Activated naive CD4-positive, alpha-beta T cell treated with anti-CD3 and anti-CD28 coated beads, Interleukin-2, amount 50 U/mL, for 72 hours (primary cell): ENCODE data around the gene NT5C2. TPM values are rescaled to one million over a fixed set of nuclear protein-coding genes. Genes with fewer than 3 reads are reported as not detected.
"Not testable (repeated sequence)": the region's sequence is repeated elsewhere in the genome, so short reads cannot be mapped to it uniquely, and the experiment has no call there.

Source experiments
- ATAC-seq, 2 donors: fragments of 150-1000 bp; cut with Tn5 transposase; 2 replicates each; pipeline ENCODE4 v1.10.0; 2021; ENCODE audit warnings: mild to moderate bottlenecking in 2 of 2, moderate library complexity in 2 of 2
- DNase-seq, 2 donors: peaks; one replicate each; pipeline ENCODE4 v3.0.0; 2021 to 2022; ENCODE audit warnings: low spot score in 2 of 2
- H3K27ac Mint-ChIP-seq, 2 donors: one replicate each; pipeline ENCODE4 v1.8.0; 2022; ENCODE audit warnings: mild to moderate bottlenecking in 2 of 2, mixed read lengths in 2 of 2
- H3K36me3 Mint-ChIP-seq, 2 donors: one replicate each; pipeline ENCODE4 v1.8.0; 2022; ENCODE audit warnings: mixed read lengths in 2 of 2
- H3K9me3 Mint-ChIP-seq, 2 donors: one replicate each; pipeline ENCODE4 v1.8.0; 2022; ENCODE audit warnings: mixed read lengths in 2 of 2
- total RNA-seq, 2 donors: library from RNA; stranded (reverse); gene quantifications; one replicate each; pipeline ENCODE4 v1.2.3, GENCODE V29; 2022

NT5C2 gene
- total RNA-seq, 2 donors from 2014 or later = 42.0 to 46.5 TPM

GRCh38 chr10:103206715-103207114, 13.6 kb upstream of the NT5C2 start:
- not testable (repeated sequence) for H3K36me3 Mint-ChIP-seq, H3K9me3 Mint-ChIP-seq

DNA sequence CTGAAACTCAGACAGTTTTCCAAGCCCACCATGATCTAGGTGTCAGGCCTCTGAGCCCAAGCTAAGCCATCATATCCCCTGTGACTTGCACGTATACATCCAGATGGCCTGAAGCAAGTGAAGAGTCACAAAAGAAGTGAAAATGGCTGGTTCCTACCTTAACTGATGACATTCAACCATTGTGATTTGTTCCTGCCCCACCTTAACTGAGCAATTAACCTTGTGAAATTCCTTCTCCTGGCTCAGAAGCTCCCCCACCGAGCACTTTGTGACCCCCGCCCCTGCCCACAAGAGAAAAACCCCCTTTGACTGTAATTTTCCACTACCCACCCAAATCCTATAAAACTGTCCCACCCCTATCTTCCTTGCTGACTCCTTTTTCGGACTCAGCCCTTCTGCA, 12.3 kb upstream of the NT5C2 start:
- ATAC-seq, H3K36me3 Mint-ChIP-seq, H3K27ac Mint-ChIP-seq, H3K9me3 Mint-ChIP-seq, DNase-seq: not testable (repeated sequence)

More at GRCh38 chr10:103206715-103207114, 13.6 kb upstream of the NT5C2 start:
- H3K27ac Mint-ChIP-seq, ATAC-seq, DNase-seq: not testable (repeated sequence)

DNA sequence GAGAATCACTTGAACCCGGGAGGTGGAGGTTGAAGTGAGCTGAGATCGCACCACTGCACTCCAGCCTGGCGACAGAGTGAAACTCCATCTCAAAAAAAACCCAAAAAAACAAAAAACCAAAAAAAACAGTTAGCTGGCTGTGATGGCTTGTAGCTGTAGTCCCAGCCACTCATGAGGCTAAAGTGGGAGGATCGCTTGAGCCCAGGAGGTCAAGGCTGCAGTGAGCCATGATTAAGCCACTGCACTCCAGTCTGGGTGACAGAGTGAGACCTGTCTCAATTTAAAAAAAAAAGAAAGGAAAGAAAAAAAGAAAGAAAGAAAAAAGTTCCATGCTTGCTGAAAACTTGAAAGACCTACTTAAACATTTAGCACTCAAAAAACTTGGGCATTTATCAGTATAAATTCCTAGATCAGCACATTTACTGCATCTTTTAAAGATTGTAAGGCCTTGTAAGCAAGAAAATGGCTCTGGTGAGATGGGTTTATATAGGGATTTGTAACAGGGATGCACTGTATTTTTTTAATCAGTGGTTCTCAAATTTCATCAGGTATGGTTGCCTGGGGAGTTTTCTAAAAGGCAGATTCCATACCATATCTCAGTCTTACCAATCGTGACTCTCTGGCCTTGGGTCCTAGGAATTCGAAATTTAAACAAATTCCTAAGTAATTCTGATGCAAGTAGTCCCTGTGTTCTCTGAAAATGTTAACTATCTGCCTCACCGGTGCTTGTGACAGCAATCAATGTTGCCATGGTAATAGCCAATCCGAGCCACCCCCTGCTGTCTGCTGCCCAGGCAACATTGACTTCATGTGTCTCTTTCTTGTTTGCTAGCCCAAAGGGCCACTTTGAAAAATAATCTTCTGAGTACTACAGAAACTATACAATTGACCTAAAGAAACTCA, 11.5 kb upstream of the NT5C2 start:
- H3K36me3 Mint-ChIP-seq = no peaks in the 10 kb centered on the region
- H3K9me3 Mint-ChIP-seq = no peaks in the 10 kb centered on the region
- no peak overlapping the region for H3K27ac Mint-ChIP-seq
- ATAC-seq (no peak), DNase-seq (no peak)

DNA sequence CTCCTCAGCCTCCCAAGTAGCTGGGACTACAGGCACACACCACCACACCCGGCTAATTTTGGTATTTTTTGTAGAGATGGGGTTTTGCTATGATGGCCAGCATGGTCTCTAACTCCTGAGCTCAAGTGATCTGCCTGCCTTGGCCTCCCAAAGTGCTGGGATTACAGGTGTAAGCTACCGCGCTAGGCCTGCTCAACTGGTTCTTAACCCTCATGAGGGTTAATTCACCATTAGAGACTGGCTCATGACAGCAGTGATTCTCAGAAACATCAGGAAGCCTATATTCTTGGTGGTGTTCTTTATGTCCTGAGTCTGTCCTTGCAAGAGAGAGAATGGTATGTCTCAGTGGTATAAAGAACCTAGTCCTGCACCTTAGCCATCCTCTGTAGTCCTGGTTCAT, 10.4 kb upstream of the NT5C2 start:
- ATAC-seq (no peak), DNase-seq (no peak)
- H3K36me3 Mint-ChIP-seq = no peaks in the 10 kb centered on the region
- H3K27ac Mint-ChIP-seq = no peak overlapping the region
- H3K9me3 Mint-ChIP-seq = no peaks in the 10 kb centered on the region

DNA sequence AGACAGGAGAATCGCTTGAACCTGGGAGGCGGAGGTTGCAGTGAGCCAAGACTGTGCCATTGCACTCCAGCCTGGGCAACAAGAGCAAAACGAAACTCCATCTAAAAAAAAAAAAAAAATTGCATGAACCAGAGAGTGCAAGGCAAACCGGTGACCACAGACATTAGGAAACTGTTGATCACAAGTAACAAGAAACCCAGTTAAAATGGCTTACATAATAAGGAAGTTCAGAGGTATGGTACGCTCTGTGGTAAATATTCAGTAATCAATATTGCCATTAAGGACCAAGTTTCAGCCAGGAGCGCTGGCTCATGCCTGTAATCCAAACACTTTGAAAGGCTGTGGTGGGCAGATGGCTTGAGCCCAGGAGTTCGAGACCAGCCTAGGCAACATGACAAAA, 9.2 kb upstream of the NT5C2 start:
- no peak for DNase-seq
- no peak overlapping the region for H3K27ac Mint-ChIP-seq
- H3K9me3 Mint-ChIP-seq = no peaks in the 10 kb centered on the region
- no peak for ATAC-seq
- H3K36me3 Mint-ChIP-seq = no peaks in the 10 kb centered on the region

DNA sequence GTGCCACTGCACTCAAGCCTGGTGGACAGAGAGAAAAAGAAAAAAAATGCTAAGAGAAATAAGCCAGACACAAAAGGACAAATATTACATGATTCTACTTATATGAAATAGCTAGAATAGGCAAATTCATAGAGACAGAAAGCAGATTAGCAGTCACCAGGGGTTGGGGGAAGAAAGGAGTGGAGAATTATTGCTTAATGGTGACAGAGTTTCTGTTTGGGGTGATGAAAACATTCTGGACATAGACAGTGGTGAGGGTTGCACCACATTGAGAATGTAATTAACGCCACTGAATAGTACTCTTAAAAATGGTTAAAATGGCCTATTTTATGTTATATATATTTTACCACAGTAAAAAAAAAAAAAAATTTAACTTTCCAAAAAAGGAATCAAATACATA, 6.4 kb upstream of the NT5C2 start:
- no peaks in the 10 kb centered on the region for H3K9me3 Mint-ChIP-seq
- ATAC-seq (no peak), DNase-seq (no peak)
- H3K36me3 Mint-ChIP-seq = no peaks in the 10 kb centered on the region
- no peak overlapping the region for H3K27ac Mint-ChIP-seq

- Mint-ChIP-seq H3K27ac (no peak overlapping the region), H3K9me3 (no peaks in the 10 kb centered on the region), H3K36me3 (peaks cover 0 to under 1% of the 10 kb centered on the region in 2 donors)
- ATAC-seq (no peak), DNase-seq (no peak)
Observed at GRCh38 chr10:103198648-103199047, 5.6 kb upstream of the NT5C2 start.

GRCh38 chr10:103197903-103198302, 4.8 kb upstream of the NT5C2 start:
- Mint-ChIP-seq H3K36me3 (peaks cover 0 to 5% of the 10 kb centered on the region in 2 donors), H3K9me3 (no peaks in the 10 kb centered on the region), H3K27ac (peak overlapping the region in 1 of 2 donors; percentile 88)
- ATAC-seq (no peak), DNase-seq (no peak)

- Mint-ChIP-seq H3K27ac (peak overlapping the region in 1 of 2 donors; percentile 88), H3K9me3 (no peaks in the 10 kb centered on the region), H3K36me3 (peaks cover 5 to 11% of the 10 kb centered on the region in 2 donors)
- DNase-seq = peak in 1 of 2 donors; percentile 69
- ATAC-seq = peak; percentile 23 to 80
Observed at GRCh38 chr10:103197174-103197573, 4.1 kb upstream of the NT5C2 start.

DNA sequence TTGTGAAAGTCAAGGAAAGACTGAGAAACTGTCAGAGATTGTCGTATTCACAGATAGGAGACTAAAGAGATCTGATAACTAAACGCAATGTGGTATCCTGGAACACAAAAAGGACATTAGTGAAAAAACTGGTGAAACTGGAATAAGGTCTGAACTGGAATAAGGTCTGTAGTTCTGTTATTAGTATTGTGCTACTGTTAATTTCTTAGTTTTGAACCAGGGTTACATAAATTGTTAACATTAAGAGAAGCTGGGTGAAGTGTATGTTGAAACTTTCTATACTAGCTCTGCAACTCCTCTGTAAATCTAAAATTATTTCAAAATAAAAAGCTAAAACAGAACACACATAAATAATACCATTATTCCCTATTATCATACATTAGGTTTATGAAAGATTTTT, 3.4 kb upstream of the NT5C2 start:
- no peak for ATAC-seq
- H3K36me3 Mint-ChIP-seq = peaks cover 9 to 17% of the 10 kb centered on the region in 2 donors
- DNase-seq = no peak
- H3K27ac Mint-ChIP-seq = no peak overlapping the region
- no peaks in the 10 kb centered on the region for H3K9me3 Mint-ChIP-seq

DNA sequence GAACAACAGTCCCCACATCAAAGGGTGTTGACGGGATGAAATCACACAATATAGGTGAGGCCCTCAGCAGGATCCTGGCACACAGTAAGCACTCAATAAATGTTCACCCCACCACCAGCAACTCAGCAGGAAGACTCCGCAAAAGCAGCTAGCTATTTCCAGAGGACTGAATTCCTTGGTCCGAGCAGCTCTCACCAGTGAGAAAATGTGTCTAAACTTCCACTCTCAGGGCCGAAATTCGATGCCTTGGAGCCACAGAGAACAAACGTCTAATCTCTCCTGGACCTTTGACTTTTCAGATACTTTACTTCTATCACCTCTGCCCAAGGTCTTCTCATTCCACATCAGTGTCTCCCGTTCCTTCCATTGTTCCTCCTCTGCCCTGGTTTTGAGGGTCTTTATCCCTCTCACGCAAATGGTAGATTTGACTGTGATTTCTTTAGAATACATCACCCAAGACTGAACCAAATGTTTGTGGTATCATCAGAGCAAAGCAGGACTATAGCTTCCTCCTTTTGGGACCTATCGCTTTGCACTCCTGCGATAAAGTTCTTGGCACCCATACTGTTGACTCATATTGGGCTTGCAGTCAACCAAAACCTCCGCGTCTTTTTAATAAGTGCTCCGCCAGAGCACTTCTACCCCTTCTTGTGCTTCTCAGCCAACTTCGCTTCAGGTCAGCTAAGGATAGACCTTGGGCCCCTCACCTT, 903 bp upstream of the NT5C2 start:
- Mint-ChIP-seq H3K27ac (peak overlapping the region in 1 of 2 donors; percentile 100), H3K36me3 (peaks cover 15 to 17% of the 10 kb centered on the region in 2 donors), H3K9me3 (no peaks in the 10 kb centered on the region)
- ATAC-seq (no peak), DNase-seq (no peak)

GRCh38 chr10:103192451-103193106, 493 bp downstream of the NT5C2 start:
- no peaks in the 10 kb centered on the region for H3K9me3 Mint-ChIP-seq
- peak; percentile 70 to 78 for DNase-seq
- H3K36me3 Mint-ChIP-seq = peaks cover 15 to 17% of the 10 kb centered on the region in 2 donors
- peak overlapping the region; percentile 100 for H3K27ac Mint-ChIP-seq
- ATAC-seq = peak; percentile 63 to 69

DNA sequence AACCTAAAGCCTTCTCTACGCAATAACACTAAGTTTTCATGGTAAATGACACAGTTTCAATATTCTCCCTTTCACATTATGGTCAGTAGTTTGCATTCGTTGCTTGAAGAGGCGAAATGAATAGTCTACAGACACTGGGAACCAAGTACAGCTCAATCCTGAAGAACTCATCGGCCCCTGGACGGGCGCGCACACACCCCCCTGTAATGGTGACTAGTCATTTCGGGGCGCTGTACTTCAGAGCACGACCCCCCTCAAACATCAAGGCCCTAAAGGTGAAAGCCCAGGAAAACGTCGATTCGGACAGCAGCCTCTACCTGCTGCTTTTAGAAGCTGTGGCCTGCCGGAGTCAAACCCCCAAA, 1.0 kb downstream of the NT5C2 start:
- no peaks in the 10 kb centered on the region for H3K9me3 Mint-ChIP-seq
- DNase-seq (no peak), ATAC-seq (peak in 1 of 2 donors; percentile 46)
- peaks cover 15 to 17% of the 10 kb centered on the region in 2 donors for H3K36me3 Mint-ChIP-seq
- H3K27ac Mint-ChIP-seq = peak overlapping the region; percentile 100

GRCh38 chr10:103191198-103191597, 1.9 kb downstream of the NT5C2 start:
- DNase-seq, H3K9me3 Mint-ChIP-seq, ATAC-seq: not testable (repeated sequence)
- Mint-ChIP-seq H3K36me3 (peaks cover 15 to 17% of the 10 kb centered on the region in 2 donors), H3K27ac (peak overlapping the region; percentile 75 to 77)

DNA sequence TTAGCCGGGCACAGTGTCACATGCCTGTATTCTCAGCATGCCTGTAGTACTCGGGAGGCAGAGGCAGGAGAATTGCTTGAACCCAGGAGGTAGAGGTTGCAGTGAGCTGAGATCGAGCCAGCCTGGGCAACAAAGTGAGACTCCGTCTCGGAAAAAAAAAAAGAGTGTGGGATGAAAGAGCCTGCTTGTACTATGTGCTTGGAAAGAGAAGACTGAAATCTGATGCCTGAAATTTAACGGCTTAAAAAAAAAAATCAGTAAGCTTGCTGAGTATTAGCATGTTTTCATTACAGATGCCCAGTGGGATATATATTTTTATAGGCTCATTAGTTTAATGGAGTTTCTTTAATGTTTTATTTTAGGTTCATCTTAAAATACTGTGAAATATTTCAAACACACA, 4.2 kb downstream of the NT5C2 start:
- Mint-ChIP-seq H3K27ac (no peak overlapping the region), H3K9me3 (no peaks in the 10 kb centered on the region), H3K36me3 (peaks cover 15 to 17% of the 10 kb centered on the region in 2 donors)
- DNase-seq = no peak
- ATAC-seq = no peak

DNA sequence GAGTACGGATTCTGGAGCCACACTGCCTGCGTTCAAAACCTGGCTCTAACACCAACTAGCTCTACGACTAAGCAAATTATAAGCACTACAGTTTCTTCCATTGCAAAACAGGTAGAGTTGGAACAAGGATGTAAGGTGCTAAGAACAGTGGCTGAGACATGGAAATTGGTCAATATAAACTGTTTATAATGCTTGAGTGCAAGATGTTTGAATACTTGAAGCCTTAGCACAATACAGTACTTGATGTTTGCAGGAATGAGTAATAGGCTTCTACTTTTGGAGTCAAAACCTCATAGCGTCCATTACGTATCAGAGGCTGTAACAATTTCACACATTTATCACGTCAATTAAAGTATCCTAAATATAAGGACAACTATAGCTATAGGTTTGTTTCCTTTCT, 6.9 kb downstream of the NT5C2 start:
- Mint-ChIP-seq H3K9me3 (no peaks in the 10 kb centered on the region), H3K36me3 (peaks cover 0 to 6% of the 10 kb centered on the region in 2 donors), H3K27ac (no peak overlapping the region)
- DNase-seq (no peak), ATAC-seq (no peak)

GRCh38 chr10:103184615-103185014, 8.5 kb downstream of the NT5C2 start:
- Mint-ChIP-seq H3K9me3 (no peaks in the 10 kb centered on the region), H3K27ac (no peak overlapping the region), H3K36me3 (no peaks in the 10 kb centered on the region)
- DNase-seq (no peak), ATAC-seq (no peak)
